Naive thymus-derived CD8-positive, alpha-beta T cell (primary cell): ENCODE results near the gene PROB1. TPM values are rescaled to one million over a fixed set of nuclear protein-coding genes. Genes with fewer than 3 reads are reported as not detected.
"Not testable (repeated sequence)": the region's sequence is repeated elsewhere in the genome, so short reads cannot be mapped to it uniquely, and the experiment has no call there.

ENCODE experiments used
- ATAC-seq, 2 donors: fragments of 150-1000 bp; cut with Tn5 transposase in 1 of 2; sonication (Bioruptor Pico), chemical (Tn5 transposase) in 1 of 2; 1 replicate in 1 of 2; 2 replicates in 1 of 2; pipeline ENCODE4 v1.10.0; 2021; ENCODE audit warnings: mild to moderate bottlenecking in 2 of 2, moderate library complexity in 2 of 2
- POLR2A ChIA-PET: fragments of 350-600 bp; sonication (Branson Sonifier 250); formaldehyde crosslinking; loops from one replicate; lab custom pipeline; 2021; ENCODE audit warnings: antibody characterized with exemption; lab: Charles Lee
- DNase-seq, 10 donors: peaks; one replicate each; pipeline versions ENCODE4 v3.0.0 to v3.0.0-alpha.2; 2020 to 2022
- H3K27ac Mint-ChIP-seq, 10 donors: one replicate each; pipeline ENCODE4 v1.8.0; 2020 to 2022; ENCODE audit warnings: mild to moderate bottlenecking in 10 of 10, mixed read lengths in 10 of 10, moderate library complexity in 4 of 10, inconsistent platforms in 1 of 10
- H3K27me3 Mint-ChIP-seq, 5 donors: one replicate each; pipeline ENCODE4 v1.8.0; 2021 to 2022; ENCODE audit warnings: mixed read lengths in 5 of 5
- H3K36me3 Mint-ChIP-seq, 3 donors: one replicate each; pipeline ENCODE4 v1.8.0; 2020 to 2022; ENCODE audit warnings: mixed read lengths in 3 of 3, mild to moderate bottlenecking in 2 of 3, inconsistent platforms in 1 of 3
- H3K4me1 Mint-ChIP-seq, 4 donors: one replicate each; pipeline ENCODE4 v1.8.0; 2021 to 2022; ENCODE audit warnings: mixed read lengths in 4 of 4
- H3K4me3 Mint-ChIP-seq, 10 donors: one replicate each; pipeline ENCODE4 v1.8.0; 2020 to 2022; ENCODE audit warnings: mild to moderate bottlenecking in 10 of 10, mixed read lengths in 10 of 10, moderate library complexity in 6 of 10, inconsistent platforms in 1 of 10
- H3K9me3 Mint-ChIP-seq, 9 donors: one replicate each; pipeline ENCODE4 v1.8.0; 2020 to 2022; ENCODE audit warnings: mixed read lengths in 9 of 9, mild to moderate bottlenecking in 3 of 9, inconsistent platforms in 1 of 9, moderate library complexity in 1 of 9
- polyA plus RNA-seq, 3 donors: library from polyadenylated mRNA; unstranded; fragments of 300-500 nt; fragmentation: Illumina TruSeq; gene quantifications; one replicate each; pipeline ENCODE4 v1.2.3, GENCODE V29; 2021
- total RNA-seq, 8 experiments: library from RNA in 2 of 8; stranded (reverse) in 2 of 8; gene quantifications; one replicate each; pipeline ENCODE4 v1.2.3 and lab custom pipeline; 2021 to 2026

The PROB1 gene
- total and polyA plus RNA-seq, 5 experiments from 2014 or later: 0.03 to 0.88 (median 0.32) TPM

GRCh38 chr5:139389701-139390638 is 4.9 kb downstream of the PROB1 start, which contains the start of gene MZB1:
Gene MZB1, minus strand, starts transcription at chr5:139389913. Its CDS starts 57 bp downstream, at chr5:139389856.
- Mint-ChIP-seq H3K27ac (peak within 1 kb of the TSS; percentile 14 to 90 (median 74)), H3K9me3 (no peaks in the 10 kb centered on the region), H3K4me3 (peak within 1 kb of the TSS in 6 of 10 donors; percentile 11 to 87 (median 66)), H3K4me1 (peaks cover 23 to 65% (median 63%) of the 10 kb centered on the region in 4 donors), H3K36me3 (no peaks in the 10 kb centered on the region), H3K27me3 (peaks cover 0 to under 1% (median 0%) of the 10 kb centered on the region in 5 donors)
- DNase-seq: peak in 7 of 10 donors; percentile 38 to 75 (median 53)
- POLR2A ChIA-PET: interaction anchor here (1.1 kb wide), 1 partner anchor 48 kb away, joined by 8 read pairs; the partner anchor contains the start of gene PAIP2
- peak; percentile 11 to 34 for ATAC-seq

GRCh38 chr5:139388198-139388821 is 6.6 kb downstream of the PROB1 start:
- H3K27ac Mint-ChIP-seq: peak overlapping the region in 7 of 10 donors; percentile 3 to 75 (median 63)
- ATAC-seq (no peak), DNase-seq (peak in 1 of 10 donors; percentile 60)
- H3K4me3 Mint-ChIP-seq: peak overlapping the region in 4 of 10 donors; percentile 18 to 82 (median 28)
- no peaks in the 10 kb centered on the region for H3K9me3 Mint-ChIP-seq
- POLR2A ChIA-PET: interaction anchor here (0.6 to 2.0 kb wide), 3 partner anchors 24 to 95 kb away, joined by 3 to 6 read pairs (median 3); partner anchors contain the start of genes MATR3 and PAIP2
- peaks cover 28 to 79% (median 70%) of the 10 kb centered on the region in 4 donors for H3K4me1 Mint-ChIP-seq
- H3K27me3 Mint-ChIP-seq: no peaks in the 10 kb centered on the region
- H3K36me3 Mint-ChIP-seq: no peaks in the 10 kb centered on the region

GRCh38 chr5:139387611-139388197 is 7.2 kb downstream of the PROB1 start:
- ATAC-seq (no peak), DNase-seq (no peak)
- H3K4me1 Mint-ChIP-seq: peaks cover 27 to 78% (median 65%) of the 10 kb centered on the region in 4 donors
- no peaks in the 10 kb centered on the region for H3K27me3 Mint-ChIP-seq
- H3K9me3 Mint-ChIP-seq: no peaks in the 10 kb centered on the region
- H3K36me3 Mint-ChIP-seq: no peaks in the 10 kb centered on the region
- POLR2A ChIA-PET: interaction anchor here (0.6 to 2.0 kb wide), 3 partner anchors 46 to 94 kb away, joined by 3 to 6 read pairs (median 4); partner anchors contain the start of genes MATR3 and PAIP2
- H3K4me3 Mint-ChIP-seq: peak overlapping the region in 2 of 10 donors; percentile 18 to 82
- H3K27ac Mint-ChIP-seq: peak overlapping the region in 7 of 10 donors; percentile 9 to 75 (median 63)

DNA sequence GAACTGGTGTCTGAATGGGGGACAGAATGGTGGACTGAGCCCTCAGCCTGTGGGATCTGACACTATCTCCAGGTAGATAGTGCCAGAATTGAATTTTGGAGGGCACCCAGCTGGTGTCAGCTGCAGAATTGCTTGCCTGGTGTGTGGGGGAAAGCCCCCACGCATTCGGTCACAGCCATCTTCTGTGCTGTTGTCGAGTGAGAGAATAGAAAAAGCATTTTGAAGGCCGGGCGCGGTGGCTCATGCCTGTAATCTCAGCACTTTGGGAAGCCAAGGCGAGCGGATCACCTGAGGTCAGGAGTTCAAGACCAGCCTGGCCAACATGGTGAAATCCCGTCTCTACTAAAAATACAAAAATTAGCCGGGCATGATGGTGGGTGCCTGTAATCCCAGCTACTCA is 7.9 kb downstream of the PROB1 start:
- POLR2A ChIA-PET: interaction anchor here (2.0 kb wide), 1 partner anchor 45 kb away, joined by 6 read pairs; the partner anchor contains the start of gene PAIP2
- Mint-ChIP-seq H3K4me3 (peak overlapping the region in 1 of 10 donors; percentile 8), H3K27ac (peak overlapping the region in 9 of 10 donors; percentile 27 to 96 (median 70)), H3K4me1 (peaks cover 28 to 80% (median 63%) of the 10 kb centered on the region in 4 donors)
- ATAC-seq, H3K36me3 Mint-ChIP-seq, H3K27me3 Mint-ChIP-seq, H3K9me3 Mint-ChIP-seq, DNase-seq: not testable (repeated sequence)

- Mint-ChIP-seq H3K4me3 (peak overlapping the region in 7 of 10 donors; percentile 11 to 93 (median 50)), H3K9me3 (no peaks in the 10 kb centered on the region), H3K27me3 (no peaks in the 10 kb centered on the region), H3K27ac (peak overlapping the region in 8 of 10 donors; percentile 43 to 96 (median 94)), H3K4me1 (peaks cover 23 to 71% (median 54%) of the 10 kb centered on the region in 4 donors), H3K36me3 (no peaks in the 10 kb centered on the region)
- POLR2A ChIA-PET: no interaction called here
- no peak for DNase-seq
- ATAC-seq: no peak
Observed at GRCh38 chr5:139386050-139386438, 8.9 kb downstream of the PROB1 start.

DNA sequence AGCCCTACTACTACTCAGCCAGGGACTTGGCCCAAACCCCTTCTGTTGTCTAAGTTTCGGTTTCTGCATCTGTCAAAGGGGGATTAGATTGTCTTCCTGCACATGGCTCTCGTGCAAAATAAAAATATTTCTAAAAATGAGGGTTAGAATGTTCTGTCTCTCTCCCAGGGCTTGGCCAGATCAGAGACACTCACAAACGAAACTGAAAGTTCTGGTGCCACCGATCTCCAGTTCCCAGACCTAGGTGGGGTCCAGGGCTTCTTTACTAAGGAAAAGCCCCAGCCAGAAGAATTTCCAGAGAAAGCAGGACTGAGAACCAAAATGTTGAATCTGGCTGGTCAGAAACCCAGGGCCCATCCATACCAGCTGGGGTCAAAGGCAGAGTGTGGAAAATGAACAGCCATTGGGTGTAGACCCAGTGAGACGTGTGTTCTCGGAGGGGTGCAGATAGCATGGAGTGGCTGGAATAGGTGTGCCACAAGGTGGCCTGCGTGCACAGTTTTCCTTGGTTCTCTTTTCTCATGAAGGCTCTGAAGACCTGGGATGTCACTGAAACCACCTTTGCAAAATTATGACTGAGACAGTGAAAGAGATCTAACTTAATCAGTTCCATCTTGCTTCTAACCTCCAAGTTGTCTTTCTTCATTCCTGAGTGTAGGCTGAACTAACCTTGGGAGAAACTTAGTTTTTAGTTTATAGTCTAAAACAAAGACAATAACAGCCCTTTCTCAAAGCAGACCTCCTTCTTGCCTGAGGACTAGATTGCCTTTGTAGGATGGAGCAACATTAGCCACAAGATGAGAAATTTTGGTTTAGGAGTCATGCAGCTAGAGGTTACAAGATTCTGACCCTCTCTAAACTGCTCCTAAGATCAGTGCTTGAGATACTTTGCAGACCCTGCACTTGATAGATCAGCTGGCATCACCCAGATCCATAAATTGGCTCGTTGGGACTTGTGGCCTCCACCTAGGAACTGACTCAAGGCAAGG is 9.5 kb downstream of the PROB1 start:
- Mint-ChIP-seq H3K4me3 (peak overlapping the region; percentile 83 to 93 (median 88)), H3K4me1 (peaks cover 19 to 64% (median 47%) of the 10 kb centered on the region in 4 donors), H3K9me3 (no peaks in the 10 kb centered on the region), H3K27ac (peak overlapping the region; percentile 88 to 96 (median 94)), H3K36me3 (no peaks in the 10 kb centered on the region), H3K27me3 (no peaks in the 10 kb centered on the region)
- peak in 3 of 10 donors; percentile 36 to 44 (median 39) for DNase-seq
- ATAC-seq: peak; percentile 28 to 44
- POLR2A ChIA-PET: interaction anchor here (1.1 kb wide), 1 partner anchor 43 kb away, joined by 3 read pairs; no protein-coding TSS in a partner anchor

- DNase-seq (no peak), ATAC-seq (peak in 1 of 2 donors; percentile 2)
- POLR2A ChIA-PET: interaction anchor here (1.1 kb wide), 1 partner anchor 43 kb away, joined by 3 read pairs; no protein-coding TSS in a partner anchor
- Mint-ChIP-seq H3K36me3 (no peaks in the 10 kb centered on the region), H3K27me3 (no peaks in the 10 kb centered on the region), H3K4me1 (peaks cover 15 to 57% (median 40%) of the 10 kb centered on the region in 4 donors), H3K27ac (peak overlapping the region; percentile 88 to 96 (median 94)), H3K9me3 (no peaks in the 10 kb centered on the region), H3K4me3 (peak overlapping the region; percentile 83 to 93 (median 88))
Observed at GRCh38 chr5:139384591-139385051, 10.3 kb downstream of the PROB1 start.

DNA sequence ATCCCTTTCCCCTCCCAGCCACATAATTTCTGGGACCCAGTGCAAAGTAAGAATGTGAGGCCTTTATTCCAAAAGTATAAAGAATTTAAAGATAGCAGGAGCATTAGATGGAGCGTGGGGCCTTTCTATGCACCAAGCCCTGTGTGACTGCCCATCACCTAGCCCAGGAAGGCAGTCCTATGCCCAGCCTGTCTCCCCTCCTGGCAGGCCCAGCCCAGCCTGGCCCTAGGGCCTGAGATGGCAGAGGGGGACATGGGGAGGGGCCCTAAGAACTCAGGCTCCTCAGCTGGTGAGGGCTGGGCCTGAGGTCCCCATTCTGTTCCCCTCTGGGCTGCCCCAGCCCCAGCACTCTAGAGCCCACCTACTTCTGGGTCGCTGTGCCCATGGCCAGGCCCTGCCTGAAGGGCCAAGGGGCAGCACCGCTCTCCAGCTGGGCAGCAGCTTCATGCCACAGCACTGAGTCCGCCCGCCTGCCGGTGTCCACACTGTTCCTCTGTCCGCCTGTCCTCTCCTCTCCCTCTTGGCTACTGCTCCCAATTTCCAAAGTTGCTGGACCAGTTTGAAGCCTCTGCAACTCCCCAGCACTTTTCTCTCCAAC is 10.8 kb downstream of the PROB1 start:
- peaks cover 14 to 52% (median 36%) of the 10 kb centered on the region in 4 donors for H3K4me1 Mint-ChIP-seq
- H3K27ac Mint-ChIP-seq: peak overlapping the region; percentile 88 to 96 (median 94)
- POLR2A ChIA-PET: interaction anchor here (1.1 kb wide), 1 partner anchor 42 kb away, joined by 3 read pairs; no protein-coding TSS in a partner anchor

DNA sequence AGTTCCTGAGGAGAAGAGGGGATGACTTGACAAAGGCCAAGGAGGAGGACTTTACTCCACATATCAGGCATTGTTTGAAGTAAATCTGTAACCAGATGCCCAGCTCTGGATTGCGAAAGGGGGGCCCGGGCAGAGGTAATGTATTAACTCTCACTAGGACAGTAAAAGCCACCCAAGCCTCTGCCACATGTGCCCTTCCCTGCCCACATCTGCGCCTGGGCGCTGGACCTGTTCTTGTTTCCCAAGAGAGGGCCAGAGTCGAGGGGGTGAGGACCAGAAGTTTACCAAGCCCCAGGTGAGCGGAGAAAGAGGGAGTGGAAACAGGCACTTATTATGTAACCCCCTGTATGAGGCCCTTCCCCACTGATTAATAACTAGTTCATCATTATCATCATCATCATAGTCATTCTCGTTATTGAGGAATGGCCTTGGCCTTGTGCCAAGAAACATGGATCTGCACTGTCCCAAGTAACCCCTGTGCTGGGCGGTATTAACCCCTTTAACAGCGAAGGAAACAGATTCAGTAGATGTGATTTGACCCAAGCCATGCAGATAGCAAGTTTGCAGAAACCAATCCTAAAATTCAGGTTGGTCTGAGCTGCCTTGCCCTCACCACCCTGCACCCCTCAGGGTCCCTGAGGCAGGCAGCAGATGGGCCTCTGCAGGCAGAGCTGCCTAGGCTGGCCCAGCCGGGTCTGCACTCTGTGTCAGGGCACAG is 11.5 kb downstream of the PROB1 start, which contains the start of gene SLC23A1:
SLC23A1 (minus strand) TSS at position 23 of the 718 bp plus-strand sequence. CDS start 44 bp downstream, outside the sequence.
- Mint-ChIP-seq H3K27me3 (no peaks in the 10 kb centered on the region), H3K4me3 (peak within 1 kb of the TSS in 3 of 10 donors; percentile 14 to 51 (median 38)), H3K27ac (peak within 1 kb of the TSS in 7 of 10 donors; percentile 53 to 90 (median 66)), H3K9me3 (no peaks in the 10 kb centered on the region), H3K4me1 (peaks cover 15 to 47% (median 32%) of the 10 kb centered on the region in 4 donors), H3K36me3 (no peaks in the 10 kb centered on the region)
- DNase-seq (no peak), ATAC-seq (no peak)
- POLR2A ChIA-PET: no interaction called here

More for the DNA sequence above, 10.8 kb downstream of the PROB1 start:
- no peak for DNase-seq
- no peak for ATAC-seq
- no peaks in the 10 kb centered on the region for H3K27me3 Mint-ChIP-seq
- no peaks in the 10 kb centered on the region for H3K36me3 Mint-ChIP-seq
- no peaks in the 10 kb centered on the region for H3K9me3 Mint-ChIP-seq
- peak overlapping the region in 9 of 10 donors; percentile 83 to 93 (median 88) for H3K4me3 Mint-ChIP-seq

- no peaks in the 10 kb centered on the region for H3K36me3 Mint-ChIP-seq
Observed at GRCh38 chr5:139382807-139383206, 12.1 kb downstream of the PROB1 start.

More at GRCh38 chr5:139382807-139383206, 12.1 kb downstream of the PROB1 start:
- DNase-seq (no peak), ATAC-seq (no peak)
- H3K27me3 Mint-ChIP-seq: no peaks in the 10 kb centered on the region
- POLR2A ChIA-PET: no interaction called here
- no peaks in the 10 kb centered on the region for H3K9me3 Mint-ChIP-seq
- no peak overlapping the region for H3K27ac Mint-ChIP-seq
- peaks cover 13 to 42% (median 30%) of the 10 kb centered on the region in 4 donors for H3K4me1 Mint-ChIP-seq
- H3K4me3 Mint-ChIP-seq: no peak overlapping the region
